ENCODE measurements around the gene FBXO45.
"Not testable (repeated sequence)": the region's sequence is repeated elsewhere in the genome, so short reads cannot be mapped to it uniquely, and the experiment has no call there.

Gene FBXO45

GRCh38 chr3:196620161-196620604 lies 51.7 kb downstream of the FBXO45 start:
- DNase-seq, result no peak

- DNase-seq, result no peak
Measured at GRCh38 chr3:196620684-196621083, 52.2 kb downstream of the FBXO45 start.

DNA sequence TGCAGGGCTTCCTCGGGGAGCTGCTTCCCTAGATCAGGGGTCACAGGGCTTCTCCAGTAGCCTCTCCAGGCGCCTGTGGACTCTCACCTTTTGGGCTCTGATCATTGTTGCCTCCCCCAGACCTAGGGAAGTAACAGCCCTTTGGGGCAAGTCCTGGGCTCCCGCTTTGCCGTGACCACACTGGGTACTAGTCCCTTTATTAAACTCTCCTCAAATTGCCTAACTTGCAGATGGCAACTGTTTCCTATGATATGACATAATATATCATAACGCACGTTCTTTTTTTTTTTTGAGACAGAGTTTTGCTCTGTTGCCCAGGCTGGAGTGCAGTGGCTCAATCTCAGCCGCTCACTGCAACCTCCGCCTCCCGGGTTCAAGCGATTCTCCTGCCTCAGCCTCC lies 53.2 kb downstream of the FBXO45 start:
- no peak for DNase-seq

DNA sequence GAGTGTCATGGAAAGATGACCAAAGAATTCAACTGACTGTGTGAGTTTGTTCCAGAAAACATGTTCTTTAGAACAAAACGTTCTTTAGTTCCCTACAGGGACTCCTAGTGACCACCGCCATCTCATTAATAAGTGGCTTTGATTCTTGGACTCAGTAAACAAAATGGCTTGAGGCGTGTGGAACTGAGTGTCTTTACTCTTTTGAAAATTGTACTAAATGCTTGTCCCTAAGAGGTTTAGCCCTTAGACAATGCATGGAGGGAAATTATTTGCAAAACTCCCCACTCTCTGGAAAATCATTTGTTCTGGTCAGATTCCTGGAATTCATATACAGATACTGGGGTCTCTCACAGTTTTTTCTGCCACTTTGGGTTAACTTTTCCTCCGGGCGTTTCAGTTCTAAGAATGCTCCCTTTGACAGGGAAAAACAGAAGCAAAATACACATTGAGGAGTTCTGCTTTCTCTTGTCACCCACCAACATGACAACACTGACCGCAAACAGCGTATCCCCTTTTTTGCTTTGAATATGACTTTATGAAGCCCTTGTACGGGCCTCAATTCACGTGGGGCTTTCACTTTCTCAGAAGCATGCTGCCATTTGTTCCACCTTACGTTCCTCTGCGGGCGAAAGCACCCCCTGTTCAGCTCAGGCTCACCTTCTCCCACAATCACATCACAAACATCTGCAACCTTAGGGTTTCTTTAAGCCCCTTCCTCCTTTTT lies 55.8 kb downstream of the FBXO45 start:
- DNase-seq, result no peak

DNA sequence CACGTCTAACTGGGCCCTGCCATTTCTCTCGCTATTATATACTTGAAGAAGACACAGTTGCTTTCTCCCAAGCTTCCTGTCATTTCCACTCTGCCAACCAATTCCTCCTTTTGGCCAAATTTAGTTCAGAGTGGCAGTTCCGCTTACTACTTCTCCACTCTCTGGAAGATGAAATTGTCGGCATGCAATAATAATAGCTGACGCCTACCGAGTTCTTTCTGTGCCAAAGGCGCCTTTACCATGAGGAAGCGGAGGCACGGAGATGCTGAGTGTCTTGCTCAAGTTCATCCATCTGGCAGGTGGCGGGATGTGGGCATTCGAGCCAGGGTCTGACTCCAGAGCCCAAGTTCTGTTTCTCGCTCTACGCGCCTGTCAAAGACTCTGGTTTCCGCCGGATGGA lies 56.4 kb downstream of the FBXO45 start:
- DNase-seq, result no peak

DNA sequence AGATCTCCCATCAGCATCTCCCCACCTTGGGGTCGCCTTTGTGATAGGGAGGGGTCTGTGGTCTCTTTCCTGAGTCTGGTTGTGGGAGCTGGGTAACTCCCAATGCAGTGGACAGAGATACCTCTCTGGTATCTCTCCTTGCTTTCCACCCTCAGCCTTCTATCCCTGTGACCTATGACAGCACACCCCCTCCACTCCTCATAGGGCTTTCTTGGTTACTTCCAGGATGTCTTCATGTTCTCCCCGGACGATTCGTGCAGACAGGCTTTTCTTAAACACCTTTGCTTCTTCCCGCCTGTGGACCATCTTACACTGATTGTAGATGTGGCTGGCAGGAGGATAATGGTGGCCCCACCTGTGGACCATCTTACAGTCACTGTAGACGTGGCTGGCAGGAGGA lies 56.9 kb downstream of the FBXO45 start:
- no peak for DNase-seq

DNA sequence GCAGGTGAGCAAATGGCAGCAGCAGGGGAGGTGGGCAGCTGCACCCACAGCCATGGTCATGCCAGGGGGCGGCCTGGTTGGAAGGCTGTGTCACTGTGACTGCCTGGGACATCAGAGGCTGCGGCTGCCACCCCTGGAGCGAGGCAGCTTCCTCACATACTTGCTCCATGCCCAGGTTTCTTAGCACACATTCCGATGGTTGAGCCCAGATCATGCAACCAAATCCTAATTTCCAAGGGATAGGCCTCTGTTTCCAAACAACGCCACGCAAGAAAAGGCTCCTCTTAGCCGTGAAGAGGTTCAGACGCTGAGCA lies 59.4 kb downstream of the FBXO45 start:
- no peak for DNase-seq

DNA sequence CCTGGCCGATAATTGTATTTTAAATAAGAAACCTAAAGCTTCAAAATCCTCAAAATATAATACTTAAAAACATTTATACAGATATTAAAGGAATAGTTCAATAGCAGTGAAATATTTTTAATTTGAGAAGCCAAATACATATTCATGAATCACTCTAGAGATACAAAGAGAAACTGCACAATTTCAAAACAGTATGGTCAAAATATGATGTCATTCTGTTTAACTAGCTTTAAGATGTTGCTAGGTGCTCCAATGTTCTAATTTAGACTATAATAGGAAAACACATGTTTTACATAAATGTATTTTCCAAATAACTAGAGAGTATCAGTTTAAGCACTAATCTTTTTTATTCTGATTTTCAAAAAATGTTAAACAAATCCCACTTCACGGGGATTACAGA lies 60.8 kb downstream of the FBXO45 start:
- no peak for DNase-seq

- DNase-seq, result no peak
Measured at GRCh38 chr3:196631682-196632045, 63.2 kb downstream of the FBXO45 start.

DNA sequence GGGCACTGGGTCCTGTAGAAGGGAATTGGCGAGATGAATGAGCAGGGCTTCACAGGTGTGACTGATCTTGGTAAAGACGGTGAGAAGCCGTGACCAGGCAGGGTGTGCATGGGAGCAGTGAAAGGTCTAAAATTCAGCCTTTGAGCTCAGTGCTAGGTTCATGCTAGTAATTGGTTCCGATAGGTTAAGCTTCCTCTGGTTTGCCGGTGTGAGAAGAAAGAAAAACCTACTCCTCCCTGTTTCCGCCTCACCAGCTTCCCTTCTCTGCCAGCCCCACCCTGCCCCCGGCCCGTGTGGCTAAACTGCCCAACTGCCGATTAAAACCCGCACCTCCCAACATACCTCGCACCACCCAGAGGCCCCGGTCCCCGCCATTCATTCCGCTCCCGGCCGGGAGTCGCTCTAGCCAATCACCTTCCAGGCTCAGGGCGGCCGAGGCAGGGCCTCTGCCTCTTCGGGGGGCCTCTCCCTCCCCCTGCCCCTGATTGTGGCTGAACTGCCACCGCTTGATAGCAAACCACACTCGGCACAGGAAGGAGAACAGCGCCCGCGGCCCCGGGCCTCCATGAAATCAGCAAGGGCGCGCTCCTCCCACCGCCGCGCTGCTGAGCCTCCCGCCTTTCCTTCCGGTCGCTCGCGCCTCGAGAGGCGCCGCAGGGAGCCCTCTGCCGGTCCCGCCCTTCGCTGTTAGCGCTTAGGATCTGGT lies 63.7 kb downstream of the FBXO45 start:
- peak; percentile 81 for DNase-seq

GRCh38 chr3:196633555-196634151 lies 65.2 kb downstream of the FBXO45 start:
- DNase-seq, result no peak

DNA sequence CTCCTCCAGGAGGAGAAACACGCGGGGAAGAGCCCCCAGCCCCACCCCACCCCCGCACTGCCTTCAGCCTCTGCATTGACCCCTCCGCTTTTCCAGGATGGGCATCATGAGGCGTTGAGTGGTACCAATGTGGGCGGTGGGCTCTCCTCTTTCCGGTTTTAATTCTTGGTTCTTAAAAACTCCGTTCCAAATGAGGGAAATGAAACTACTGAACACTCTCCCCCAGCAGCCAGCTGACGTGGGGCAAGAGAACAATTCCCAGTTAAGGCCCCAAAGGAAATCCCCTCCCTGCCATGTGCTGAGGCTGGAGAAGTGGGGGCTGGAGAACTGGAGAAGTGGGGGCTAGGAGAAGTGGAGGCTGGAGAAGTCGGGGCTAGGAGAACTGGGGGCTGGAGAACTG lies 65.8 kb downstream of the FBXO45 start:
- no peak for DNase-seq

DNA sequence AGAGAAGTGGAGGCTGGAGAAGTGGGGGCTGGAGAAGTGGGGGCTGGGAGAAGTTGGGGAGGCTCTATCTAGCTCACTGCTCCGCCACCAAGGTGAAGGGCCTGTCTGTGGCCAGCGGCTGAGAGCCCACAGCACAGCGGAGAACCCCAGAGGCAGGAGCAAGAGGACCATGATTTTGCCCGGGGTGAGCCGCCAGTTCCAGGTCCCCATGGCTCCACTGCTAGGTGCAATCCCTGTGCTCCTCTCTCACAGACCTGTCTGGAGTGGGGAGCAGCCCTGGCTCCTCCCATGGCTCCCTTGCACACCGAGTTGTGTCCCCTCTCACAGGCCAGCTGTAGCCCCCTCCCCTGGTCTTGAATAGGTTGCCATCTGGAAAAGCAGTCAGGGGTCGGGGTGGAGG lies 66.4 kb downstream of the FBXO45 start:
- no peak for DNase-seq

GRCh38 chr3:196636369-196637349 lies 68.2 kb downstream of the FBXO45 start:
- no peak for DNase-seq

- DNase-seq, result not testable (repeated sequence)
Measured at GRCh38 chr3:196637941-196638340, 69.5 kb downstream of the FBXO45 start.

Data from NCI-H2081 treated with DMSO at 0.1 percent for 48 hours (cell line).